ENCODE results near the gene NAV3.

The NAV3 gene

DNA sequence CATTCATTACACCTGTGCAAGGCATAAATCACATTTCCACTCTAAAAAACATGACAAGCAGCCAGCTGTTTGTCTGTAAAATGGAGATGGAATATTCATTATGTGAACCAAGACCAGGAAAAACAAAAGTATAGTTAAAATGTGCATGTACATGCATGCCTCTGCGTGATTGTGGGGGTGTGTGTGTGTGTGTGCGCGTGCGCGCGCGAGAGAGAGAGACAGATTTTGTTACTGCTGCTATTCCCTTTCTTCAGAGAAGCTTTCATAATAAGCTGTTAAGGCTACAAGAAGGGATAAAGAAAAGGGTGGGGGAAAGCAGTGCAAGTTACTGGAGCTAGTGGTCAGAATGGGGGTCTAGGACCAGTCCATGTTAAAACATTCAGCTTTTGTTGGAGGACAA, 430.3 kb downstream of the NAV3 start:
- no peak for DNase-seq (ENCODE audit: low read depth)

DNA sequence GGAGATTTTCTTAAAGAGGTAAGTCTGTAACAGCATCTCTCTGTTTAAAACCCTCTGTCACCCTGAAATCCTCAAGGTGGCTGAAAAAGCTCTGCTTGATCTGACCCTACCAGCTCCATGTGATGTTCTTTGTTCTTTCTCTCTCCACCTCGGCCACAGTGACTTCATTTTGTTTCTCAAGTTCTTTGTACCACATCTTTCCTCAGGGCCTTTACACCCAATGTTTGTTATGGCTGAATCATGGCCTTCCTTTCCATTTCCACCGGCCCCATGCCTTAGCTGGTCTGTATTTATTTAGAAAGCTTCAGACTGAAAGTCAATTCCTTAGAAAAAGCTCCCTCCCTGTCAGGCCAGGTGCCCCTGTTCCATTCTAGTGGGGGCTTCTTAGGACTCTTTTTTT, 431.2 kb downstream of the NAV3 start:
- DNase-seq (ENCODE audit: low read depth), result no peak
